DMS 273 treated with DMSO at 0.1 percent for 48 hours (cell line): ENCODE measurements around the gene NEMP1.
"Not testable (repeated sequence)": the region's sequence is repeated elsewhere in the genome, so short reads cannot be mapped to it uniquely, and the experiment has no call there.

Source experiments
- DNase-seq: peaks from one replicate; lab custom pipeline; 2025; lab: John Stamatoyannopoulos, UW

Gene NEMP1

GRCh38 chr12:57029457-57029856, 49.1 kb downstream of the NEMP1 start:
- DNase-seq: peak; percentile 37

- no peak for DNase-seq
Measured at GRCh38 chr12:57027805-57028153, 50.8 kb downstream of the NEMP1 start.

- DNase-seq: no peak
Measured at GRCh38 chr12:57027011-57027804, 51.4 kb downstream of the NEMP1 start.

DNA sequence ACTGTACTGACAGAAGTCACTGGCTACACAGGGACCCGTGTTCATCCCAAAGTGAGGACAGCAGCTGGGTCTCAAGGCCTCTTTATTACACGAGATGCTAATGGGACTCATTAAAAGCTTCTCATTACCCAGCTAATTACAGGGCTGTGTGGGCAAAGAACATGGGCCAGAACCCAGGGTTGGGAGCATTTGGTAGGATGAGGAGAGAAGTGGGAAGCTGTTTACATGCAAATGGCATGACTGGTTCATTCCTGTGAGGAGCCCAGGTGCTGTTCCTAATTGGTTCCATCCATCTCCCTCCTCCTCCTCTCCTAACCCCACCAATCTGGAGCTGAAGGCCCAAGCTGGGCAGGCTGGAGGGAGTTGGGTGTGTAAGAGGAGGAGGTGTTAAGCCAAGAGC, 53.4 kb downstream of the NEMP1 start:
- no peak for DNase-seq

GRCh38 chr12:57022324-57022723, 56.3 kb downstream of the NEMP1 start:
- DNase-seq: not testable (repeated sequence)

DNA sequence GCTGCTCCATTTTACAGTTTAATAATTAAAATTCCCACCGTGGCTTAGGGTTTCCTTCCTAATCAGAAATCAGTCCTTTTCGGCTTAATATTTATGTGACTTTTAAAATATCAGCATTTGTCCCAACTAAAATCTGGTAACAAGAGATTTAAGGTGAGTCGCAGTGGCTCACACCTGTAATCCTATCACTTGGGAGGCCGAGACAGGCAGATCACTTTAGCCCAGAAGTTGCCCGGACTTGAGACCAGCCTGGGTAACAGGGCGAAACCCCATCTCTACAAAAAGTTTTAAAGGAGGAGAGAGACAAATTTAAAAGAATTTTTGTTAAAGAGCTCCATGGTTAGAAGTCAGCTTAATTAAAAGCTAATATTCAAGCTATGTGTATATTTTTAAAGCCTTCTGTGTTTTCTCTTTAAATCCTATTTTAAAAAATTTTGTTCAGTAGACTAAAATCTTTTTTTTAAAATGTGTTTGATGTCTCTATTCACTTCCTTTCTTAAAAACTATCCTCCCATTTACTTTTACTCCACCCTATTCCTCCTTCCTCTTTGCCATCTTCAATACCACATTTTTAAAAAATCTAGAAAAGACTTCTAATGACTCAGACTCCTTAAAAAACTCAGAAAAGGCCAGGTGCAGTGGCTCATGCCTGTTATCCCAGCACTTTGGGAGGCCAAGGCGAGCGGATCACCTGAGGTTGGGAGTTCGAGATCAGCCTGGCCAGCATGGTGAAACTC, 58.4 kb downstream of the NEMP1 start:
- DNase-seq: no peak

GRCh38 chr12:57018906-57019305, 59.7 kb downstream of the NEMP1 start:
- DNase-seq: no peak

DNA sequence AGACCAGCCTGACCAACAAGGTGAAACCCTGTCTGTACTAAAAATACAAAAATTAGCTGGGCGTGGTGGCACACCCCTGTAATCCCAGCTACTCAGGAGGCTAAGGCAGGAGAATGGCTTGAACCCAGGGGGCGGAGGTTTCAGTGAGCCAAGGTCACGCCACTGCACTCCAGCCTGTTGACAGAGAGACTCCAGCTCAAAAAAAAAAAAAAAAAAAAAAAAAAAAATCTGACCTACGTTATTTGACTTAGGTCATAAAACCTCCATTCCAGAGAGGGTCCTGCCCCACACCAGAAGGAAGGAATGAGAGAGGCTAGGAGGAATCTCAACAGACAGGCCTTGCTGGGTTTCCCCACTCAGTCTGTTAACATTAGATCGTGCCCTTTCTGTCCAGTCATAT, 60.2 kb downstream of the NEMP1 start:
- DNase-seq: not testable (repeated sequence)

GRCh38 chr12:57016348-57016747, 62.2 kb downstream of the NEMP1 start, which contains the start of gene TAC3:
Gene TAC3 (minus strand): TSS chr12:57016529. CDS start chr12:57015797, 732 bp downstream.
- no peak for DNase-seq

GRCh38 chr12:57012600-57013465, 65.8 kb downstream of the NEMP1 start:
- DNase-seq: no peak

- no peak for DNase-seq
Measured at GRCh38 chr12:57011438-57012424, 66.9 kb downstream of the NEMP1 start.

DNA sequence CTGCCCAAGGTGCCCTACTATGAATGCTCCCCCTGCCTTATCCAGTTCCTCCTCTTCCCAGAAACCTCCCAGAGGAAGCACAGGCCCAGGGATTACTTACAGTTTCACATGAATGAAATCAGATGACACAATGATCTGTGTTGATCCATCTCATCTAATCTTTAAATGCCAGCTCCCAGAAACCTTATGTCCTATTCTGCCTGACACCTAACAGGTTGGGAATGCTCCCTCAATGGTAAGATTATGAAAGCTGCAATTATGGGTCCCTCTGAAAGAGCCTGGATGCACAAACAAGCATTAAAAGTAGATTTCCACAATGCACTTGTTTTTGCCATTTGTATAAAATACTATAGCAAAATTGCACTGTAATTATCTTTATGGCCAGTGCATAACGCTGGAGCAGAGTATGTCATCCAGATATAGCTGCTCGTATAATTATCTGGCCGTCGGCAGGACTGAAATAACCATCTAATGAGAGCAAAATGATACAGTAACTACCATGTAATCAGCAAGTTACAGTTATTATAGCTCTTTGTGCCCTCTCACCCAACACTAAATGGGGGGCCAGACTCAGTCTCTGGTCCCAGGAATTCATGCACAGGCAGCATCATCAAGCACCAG, 67.9 kb downstream of the NEMP1 start:
- DNase-seq: no peak

DNA sequence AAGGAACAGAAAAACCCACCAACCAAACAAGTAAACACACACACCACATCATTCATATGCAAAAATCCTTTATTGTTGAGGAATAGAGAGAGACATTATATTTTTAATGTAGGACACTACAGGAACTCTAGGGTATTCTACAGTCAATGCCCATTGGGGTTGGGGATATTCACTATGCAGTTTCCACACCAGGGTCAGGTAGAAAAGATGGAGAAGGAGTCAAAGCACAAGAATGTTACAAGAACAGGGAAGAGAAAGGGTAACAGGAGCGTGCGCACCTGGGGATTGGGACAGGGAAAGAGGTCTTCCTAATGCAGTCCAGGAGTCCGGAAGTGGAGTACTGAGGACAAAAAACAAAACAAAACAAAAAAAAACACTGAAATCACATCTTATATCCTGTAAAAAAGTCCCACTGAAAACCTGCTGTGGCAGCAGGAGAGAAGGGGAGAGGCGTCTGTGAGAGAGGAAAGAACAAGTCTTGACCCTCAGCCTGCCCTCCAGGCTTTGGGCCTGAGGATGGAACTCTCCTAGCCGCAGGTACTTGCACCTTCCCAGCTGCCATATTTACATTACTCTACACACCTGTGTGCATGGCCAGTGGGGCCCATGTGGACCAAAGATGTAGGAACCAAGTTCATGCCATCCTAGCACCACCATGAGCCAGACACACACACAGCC, 68.5 kb downstream of the NEMP1 start:
- no peak for DNase-seq

- DNase-seq: peak; percentile 44
Measured at GRCh38 chr12:57008178-57008577, 70.4 kb downstream of the NEMP1 start.

DNA sequence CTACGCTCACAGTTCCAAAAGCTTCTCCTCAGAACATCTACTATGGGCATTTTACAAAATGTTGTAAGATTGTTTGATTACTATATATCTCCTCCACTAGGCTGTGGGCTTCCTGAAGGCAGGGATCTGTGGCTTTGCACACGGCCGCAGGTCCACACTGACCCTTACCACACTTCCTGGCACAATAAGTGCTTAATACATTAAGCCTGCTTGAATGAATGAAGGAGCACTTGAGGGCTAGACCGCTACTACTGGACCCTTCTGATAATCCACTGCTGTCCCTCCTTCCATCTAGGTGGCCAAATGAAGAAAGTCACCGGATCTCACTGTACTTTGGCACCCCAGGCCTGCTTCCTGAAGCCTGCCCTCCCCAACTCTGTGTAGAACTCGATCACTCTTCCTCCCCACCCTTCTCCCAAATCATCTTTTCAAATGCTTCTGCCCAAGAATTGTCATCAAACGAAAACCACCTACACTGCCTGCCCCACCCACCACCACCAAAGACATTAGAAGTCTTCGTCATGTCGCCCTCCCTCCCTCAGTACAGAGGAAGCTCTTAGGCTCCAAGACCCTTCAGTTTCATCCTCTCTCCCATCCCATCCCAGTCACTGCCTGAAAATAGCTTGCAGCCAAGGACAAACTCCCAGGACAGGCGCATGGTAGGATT, 71.6 kb downstream of the NEMP1 start:
- DNase-seq: no peak

DNA sequence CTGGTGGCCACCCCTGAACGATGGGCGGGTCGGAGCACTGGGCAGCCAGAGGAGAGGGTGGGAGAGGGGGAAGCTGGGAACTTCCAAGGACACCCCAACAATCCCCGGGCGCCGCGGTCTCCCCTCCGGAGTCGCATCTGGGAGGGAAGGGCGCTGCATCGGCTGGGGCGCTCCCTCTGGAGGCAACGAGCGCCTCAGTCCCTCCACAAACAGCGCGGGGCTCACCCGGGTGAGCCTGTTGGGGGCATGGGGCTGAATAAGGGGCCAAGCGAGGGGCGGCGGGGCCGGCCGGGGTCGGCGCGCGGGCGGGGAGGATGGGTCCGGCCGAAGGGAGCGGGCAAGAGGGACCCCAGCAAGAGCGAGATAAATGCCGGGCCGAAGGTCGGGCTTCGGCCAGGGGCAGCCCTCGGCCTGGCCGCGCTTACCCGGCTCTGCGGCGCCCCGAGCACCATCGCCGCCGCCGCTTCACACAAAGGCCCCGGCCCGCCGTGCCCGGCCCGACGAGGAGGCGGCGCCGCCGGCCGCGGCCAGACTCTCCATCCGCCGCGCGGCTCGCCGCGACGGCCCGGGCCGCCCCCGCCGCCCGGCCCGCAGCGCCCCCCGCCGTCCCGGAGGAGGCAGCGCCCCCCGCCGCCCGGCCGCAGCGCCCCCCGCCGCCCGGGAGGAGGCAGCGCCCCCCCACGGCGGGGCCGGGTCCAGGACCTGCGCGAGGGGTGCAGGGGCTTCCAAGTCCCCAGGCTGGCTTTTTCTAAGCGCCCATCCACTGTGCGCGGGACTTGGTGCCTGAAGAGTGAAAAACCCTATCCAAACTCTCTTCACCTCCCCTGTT, 72.4 kb downstream of the NEMP1 start, which contains the start of gene ZBTB39:
Gene ZBTB39, minus strand, starts transcription at position 567 of the 829 bp plus-strand sequence. CDS start 1,629 bp downstream, outside the sequence.
- DNase-seq: no peak
